Endothelial cell of umbilical vein (primary cell): ENCODE data around the gene PRPF40A. TPM values are rescaled to one million over a fixed set of nuclear protein-coding genes. Genes with fewer than 3 reads are reported as not detected.

Experiments used
- BruUV-seq: library from RNA; stranded (reverse); fragments of 400-500 nt; replicated peaks from 2 replicates; lab custom pipeline; 2021; lab: Mats Ljungman, UMichigan
- CTCF ChIA-PET: fragments of 300-600, 350-600 bp; sonication (Branson Sonifier 250); formaldehyde crosslinking; loops from one replicate; lab custom pipeline; 2021; ENCODE audit warnings: antibody characterized with exemption, inconsistent platforms; lab: Charles Lee
- POLR2A ChIA-PET: fragments of 300-600, 350-600 bp; sonication (Branson Sonifier 250); formaldehyde crosslinking; loops from one replicate; lab custom pipeline; 2021; ENCODE audit warnings: antibody characterized with exemption, inconsistent platforms; lab: Charles Lee
- DNase-seq: peaks from one replicate; pipeline ENCODE4 v3.0.0-alpha.2; 2011; ENCODE audit warnings: low read depth, low spot score
- FAIRE-seq: peaks from 2 replicates; lab custom pipeline; 2011; peaks lifted over from hg19 to GRCh38; lab: Jason Lieb, UNC
- H2AFZ ChIP-seq: 2 replicates; pipeline ENCODE4 v1.6.0; 2012; ENCODE audit warnings: low read depth, low read length, control low read depth, inconsistent platforms
- H3K27ac ChIP-seq: 2 replicates; pipeline ENCODE4 v1.5.1; 2011; ENCODE audit warnings: low read depth, mild to moderate bottlenecking, control low read depth, low read length, moderate library complexity; ENCODE audit not compliant: insufficient read depth
- H3K27me3 ChIP-seq, 2 experiments: 2 replicates each; pipeline versions ENCODE4 v1.6.0 to v1.6.1; 2011; ENCODE audit warnings: low read length in 2 of 2, mixed read lengths in 1 of 2; ENCODE audit not compliant: control insufficient read depth in 2 of 2, insufficient read depth in 2 of 2
- H3K36me3 ChIP-seq, 2 experiments: 2 replicates in 1 of 2; 3 replicates in 1 of 2; pipeline ENCODE4 v1.5.1; 2011; ENCODE audit warnings: low read length in 2 of 2, mild to moderate bottlenecking in 1 of 2, moderate library complexity in 1 of 2; ENCODE audit not compliant: control insufficient read depth in 2 of 2, insufficient read depth in 2 of 2; ENCODE audit errors: extremely low read depth in 1 of 2
- H3K4me1 ChIP-seq: 3 replicates; pipeline ENCODE4 v1.5.1; 2011; ENCODE audit warnings: mild to moderate bottlenecking, low read length; ENCODE audit not compliant: control insufficient read depth, insufficient read depth; ENCODE audit errors: extremely low read depth
- H3K4me2 ChIP-seq: 2 replicates; pipeline ENCODE4 v1.6.1; 2011; ENCODE audit warnings: low read length, control low read depth, mixed read lengths; ENCODE audit not compliant: insufficient read depth
- H3K4me3 ChIP-seq, 3 experiments: fragments of 200-600 bp in 1 of 3; sonication (generic), shearing (Covaris generic) in 1 of 3; replicated peaks in 1 of 3; 2 replicates each; pipeline ENCODE4 v1.5.1; 2011 to 2016; ENCODE audit warnings: control low read depth in 3 of 3, low read length in 3 of 3, mild to moderate bottlenecking in 2 of 3, inconsistent platforms in 1 of 3, low read depth in 1 of 3, moderate library complexity in 1 of 3; ENCODE audit not compliant: insufficient read depth in 1 of 3
- H3K79me2 ChIP-seq: 2 replicates; pipeline ENCODE4 v1.6.0; 2012; ENCODE audit warnings: low read length, inconsistent platforms; ENCODE audit not compliant: control insufficient read depth, insufficient read depth
- H3K9ac ChIP-seq: replicated peaks from 2 replicates; pipeline ENCODE3; 2011; ENCODE audit warnings: low read length, control low read depth; ENCODE audit not compliant: insufficient read depth; ENCODE audit errors: extremely low read depth
- H3K9me1 ChIP-seq: replicated peaks from 3 replicates; pipeline ENCODE4 v1.6.0; 2011; ENCODE audit warnings: mild to moderate bottlenecking, low read length; ENCODE audit not compliant: control insufficient read depth, insufficient read depth; ENCODE audit errors: extremely low read depth
- H3K9me3 ChIP-seq: replicated peaks from 2 replicates; pipeline ENCODE4 v1.5.1; 2012; ENCODE audit warnings: low read length, inconsistent platforms; ENCODE audit not compliant: control insufficient read depth, insufficient read depth
- H4K20me1 ChIP-seq: replicated peaks from 2 replicates; pipeline ENCODE3; 2011; ENCODE audit warnings: mild to moderate bottlenecking, low read length; ENCODE audit not compliant: control insufficient read depth, insufficient read depth; ENCODE audit errors: extremely low read depth
- CTCF ChIP-seq, 2 donors: IDR thresholded peaks; 1 replicate in 1 of 2; 2 replicates in 1 of 2; pipeline ENCODE4 v1.5.1; 2011; ENCODE audit warnings: low read length in 2 of 2, mild to moderate bottlenecking in 2 of 2, moderate library complexity in 2 of 2, control low read depth in 1 of 2, inconsistent platforms in 1 of 2, low read depth in 1 of 2; ENCODE audit not compliant: insufficient read depth in 1 of 2; ENCODE audit errors: extremely low read depth in 1 of 2
- EZH2 ChIP-seq: IDR thresholded peaks from 2 replicates; pipeline ENCODE4 v1.6.1; 2012; ENCODE audit warnings: borderline replicate concordance, low read depth, mild to moderate bottlenecking, moderate library complexity, low read length, inconsistent platforms; ENCODE audit not compliant: severe bottlenecking
- FOS ChIP-seq: IDR thresholded peaks from 2 replicates; pipeline ENCODE4 v1.6.1; 2011; ENCODE audit warnings: mild to moderate bottlenecking, low read length, moderate library complexity, borderline replicate concordance; ENCODE audit not compliant: insufficient read depth
- GATA2 ChIP-seq: IDR thresholded peaks from 2 replicates; pipeline ENCODE4 v1.7.0; 2011; ENCODE audit warnings: low read depth, mild to moderate bottlenecking, moderate library complexity, mixed read lengths, low read length; ENCODE audit not compliant: insufficient read length, insufficient read depth
- JUN ChIP-seq: IDR thresholded peaks from 2 replicates; pipeline ENCODE4 v1.6.1; 2011; ENCODE audit warnings: borderline replicate concordance, low read depth; ENCODE audit not compliant: insufficient read length, insufficient read depth
- MAX ChIP-seq: IDR thresholded peaks from 2 replicates; pipeline ENCODE4 v1.6.1; 2011; ENCODE audit not compliant: insufficient read depth, insufficient read length
- MYC ChIP-seq: IDR thresholded peaks from one replicate; pipeline ENCODE4 v1.6.1; 2011; ENCODE audit warnings: mild to moderate bottlenecking, low read depth, low read length
- POLR2A ChIP-seq: IDR thresholded peaks from 2 replicates; pipeline ENCODE4 v1.6.1; 2012; ENCODE audit warnings: low read depth, mild to moderate bottlenecking, control low read depth, low read length
- POLR2AphosphoS5 ChIP-seq: IDR thresholded peaks from 2 replicates; pipeline ENCODE4 v1.6.1; 2012; ENCODE audit warnings: low read depth, mild to moderate bottlenecking, control low read depth, low read length, moderate library complexity; ENCODE audit not compliant: insufficient read depth
- dilution Hi-C: fragments of 300-500 bp; cut with MboI; formaldehyde crosslinking; loops from one replicate; pipeline ENCODE4 v1.15.0; 2019; ENCODE audit warnings: low sequenced_read_pairs; ENCODE audit not compliant: extremely low pct_ligation_motif_present
- intact Hi-C: fragments of 100-400 bp; cut with micrococcal nuclease; formaldehyde crosslinking; loops from one replicate; pipeline ENCODE4 v1.10.0; 2022
- polyA plus RNA-seq, 4 experiments: library from polyadenylated mRNA; depleted of rRNA in 3 of 4; stranded (reverse) in 3 of 4; unstranded in 1 of 4; fragments of >200 nt; gene quantifications; 2 replicates each; pipeline versions ENCODE4 v1.2.1 to v1.2.3, GENCODE V29; 2011 to 2012; ENCODE audit warnings: missing spikeins in 1 of 4
- total RNA-seq: library from RNA; stranded (reverse); gene quantifications from 2 replicates; pipeline ENCODE4 v1.2.3, GENCODE V29; 2021

The PRPF40A gene
- total and polyA plus RNA-seq, 2 donors (not counting 3 experiments of a cell fraction or from before 2014, with no cell fraction given): 58.2 to 123 TPM

- Histone ChIP-seq H3K9me3 (no peaks in the 10 kb centered on the region), H3K4me3 (no peak overlapping the region), H3K36me3 (peaks cover 7 to 22% of the 10 kb centered on the region in 2 experiments), H3K9me1 (no peaks in the 10 kb centered on the region), H4K20me1 (peaks cover 3% of the 10 kb centered on the region), H3K27ac (no peak overlapping the region), H3K27me3 (no peaks in the 10 kb centered on the region), H3K9ac (no peak overlapping the region), H2AFZ (no peak overlapping the region), H3K4me2 (no peak overlapping the region), H3K79me2 (no peaks in the 10 kb centered on the region), H3K4me1 (no peaks in the 10 kb centered on the region)
- intact Hi-C loops (no loop called here), dilution Hi-C loops (no loop called here)
- ChIA-PET POLR2A (no interaction called here), CTCF (interaction anchor here (1.0 kb wide), 1 partner anchor 13 kb away, joined by 3 read pairs; no protein-coding TSS in a partner anchor)
- BruUV-seq: no TSS peak
- no peak for DNase-seq
- FAIRE-seq: no peak
- TF ChIP-seq POLR2AphosphoS5 (no peak), GATA2 (no peak), JUN (no peak), MAX (no peak), FOS (no peak), CTCF (IDR thresholded peaks at IDR 0.05; ENCODE audit: extremely low read depth in 1 of 2, insufficient read depth in 1 of 2, low read depth in 1 of 2, low read length in 2 of 2) (no peak), MYC (no peak), EZH2 (no peak), POLR2A (no peak)
Measured at GRCh38 chr2:152676461-152676860, 40.8 kb downstream of the PRPF40A start.
